ENCODE data around the gene RNF207.

The RNF207 gene

DNA sequence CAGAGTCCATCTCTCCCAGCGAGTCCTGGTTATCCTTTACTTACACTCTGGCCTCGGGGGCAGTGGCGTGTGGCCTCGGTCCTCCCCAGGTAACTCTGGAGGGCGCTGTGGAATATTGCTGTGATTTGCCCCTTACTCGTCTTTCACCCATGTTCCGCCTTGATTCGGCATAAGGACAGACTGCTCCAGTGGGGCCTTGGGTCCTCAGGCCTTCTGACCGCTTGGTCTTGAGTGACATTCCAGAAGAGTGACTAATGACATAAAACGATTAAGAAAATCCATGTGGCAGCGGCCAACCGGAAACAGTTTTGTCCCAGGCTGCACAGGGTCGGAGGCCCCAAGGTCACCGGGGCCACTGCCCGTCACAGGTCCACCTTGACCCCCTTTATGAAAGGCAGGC lies 18.8 kb downstream of the RNF207 start:
- in situ Hi-C loops (cut with MboI; ENCODE audit: low sequenced_read_pairs), result no loop called here

DNA sequence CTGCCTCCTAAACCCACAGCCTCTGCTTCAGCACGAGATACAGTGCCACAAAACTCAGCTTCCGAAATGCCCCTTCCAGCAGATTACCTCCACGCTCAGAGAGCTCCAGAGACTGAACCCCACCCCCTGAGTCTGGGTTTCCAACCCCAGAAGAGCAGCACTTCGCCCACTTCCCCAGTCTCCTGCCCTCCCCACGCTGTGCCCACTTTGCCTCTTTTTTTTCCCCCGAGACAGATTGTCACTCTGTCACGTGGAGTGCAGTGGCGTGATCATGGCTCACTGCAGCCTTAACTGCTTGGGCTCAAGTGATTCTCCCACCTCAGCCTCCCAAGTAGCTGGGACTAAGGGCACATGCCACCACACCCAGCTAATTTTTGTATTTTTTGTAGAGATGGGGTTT lies 19.7 kb downstream of the RNF207 start:
- in situ Hi-C loops (cut with MboI; ENCODE audit: low sequenced_read_pairs), result no loop called here

- in situ Hi-C loops (cut with MboI; ENCODE audit: low sequenced_read_pairs), result no loop called here
These were observed 27.5 kb downstream of the RNF207 start for GRCh38 chr1:6233376-6233775.

DNA sequence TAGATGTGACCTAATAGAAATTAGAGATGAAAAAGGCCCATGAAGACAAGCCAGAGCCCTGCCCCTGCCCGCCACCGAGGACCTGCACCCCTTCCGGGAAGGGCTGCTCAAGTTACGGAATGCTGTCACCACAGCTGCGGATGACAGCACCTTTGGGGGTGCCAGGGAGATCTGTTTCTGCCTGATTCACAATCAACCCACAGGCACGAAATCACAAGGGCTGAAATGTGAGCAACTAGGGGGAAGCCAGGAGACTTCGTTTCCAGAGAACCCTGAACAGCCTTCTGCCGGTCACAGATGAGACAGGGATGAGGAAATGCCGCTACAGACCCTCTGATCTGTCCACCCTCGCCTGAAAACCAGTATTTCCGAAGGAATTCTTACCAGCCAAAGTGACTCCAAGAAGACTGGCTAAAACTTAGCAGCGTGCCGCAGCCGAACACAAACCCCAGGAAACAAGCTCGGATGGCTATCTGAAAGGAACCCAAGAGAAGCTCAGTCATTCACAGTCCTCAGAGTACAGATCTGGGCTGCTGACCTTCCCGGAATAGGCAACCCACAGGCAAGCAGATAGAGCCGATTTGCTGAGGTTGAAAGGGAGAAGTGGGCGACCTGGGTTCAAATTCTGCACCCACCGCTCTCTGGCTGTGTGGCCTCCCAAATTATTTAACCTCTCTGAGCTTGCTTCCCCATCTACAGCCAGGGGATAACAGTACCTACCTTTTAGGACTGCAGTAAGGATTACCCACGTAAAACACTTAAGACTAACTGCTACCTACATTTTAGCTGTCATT lies 28.8 kb downstream of the RNF207 start:
- in situ Hi-C loops (cut with MboI; ENCODE audit: low sequenced_read_pairs), result no loop called here

DNA sequence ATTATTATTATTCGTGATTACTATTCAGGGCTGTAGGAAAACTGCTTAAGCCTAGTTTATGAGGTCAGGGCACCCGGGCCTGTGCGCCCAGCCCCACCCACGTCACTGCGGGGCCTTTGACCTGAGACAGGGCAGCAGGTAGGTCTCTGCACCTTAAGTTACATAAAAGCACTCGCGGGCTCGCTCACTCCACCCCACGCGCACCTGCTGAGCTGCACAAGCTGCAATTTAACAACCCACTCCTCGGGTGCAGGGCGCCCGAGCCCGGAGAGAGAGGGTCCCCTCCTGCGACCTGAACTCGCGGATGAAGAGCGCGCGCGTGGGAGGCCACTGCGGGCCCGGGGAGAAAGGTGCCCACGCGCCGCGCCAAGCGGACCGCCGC lies 29.4 kb downstream of the RNF207 start:
- in situ Hi-C loops (cut with MboI; ENCODE audit: low sequenced_read_pairs), result no loop called here

- in situ Hi-C loops (cut with MboI; ENCODE audit: low sequenced_read_pairs), result no loop called here
These were observed 31.2 kb downstream of the RNF207 start for GRCh38 chr1:6237093-6237492.

DNA sequence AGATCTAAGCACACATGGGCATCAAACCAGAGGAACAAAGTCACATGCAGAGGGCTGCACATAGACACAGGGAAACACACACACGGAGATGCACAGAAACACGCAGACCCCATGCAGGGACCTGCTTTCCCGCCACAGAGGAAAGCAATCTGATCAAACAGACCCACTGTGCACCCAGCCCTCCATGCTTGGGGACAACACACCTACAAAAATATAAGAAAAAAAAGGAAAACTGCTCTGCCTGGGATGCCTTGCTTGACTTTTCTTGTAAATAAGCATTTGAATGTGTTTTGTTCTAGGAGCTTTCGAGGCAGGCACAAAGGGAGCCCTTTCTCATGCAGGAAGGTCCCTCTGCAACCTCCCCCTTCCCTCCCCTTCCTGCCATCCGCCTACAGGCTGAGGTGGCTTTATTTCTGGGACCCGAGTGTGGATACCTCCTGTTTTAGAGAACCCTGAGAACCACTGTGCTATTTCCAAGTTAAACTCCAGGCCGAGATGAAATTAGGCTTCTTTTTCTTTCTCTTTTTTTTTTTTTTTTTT lies 33.4 kb downstream of the RNF207 start:
- in situ Hi-C loops (cut with MboI; ENCODE audit: low sequenced_read_pairs), result no loop called here

DNA sequence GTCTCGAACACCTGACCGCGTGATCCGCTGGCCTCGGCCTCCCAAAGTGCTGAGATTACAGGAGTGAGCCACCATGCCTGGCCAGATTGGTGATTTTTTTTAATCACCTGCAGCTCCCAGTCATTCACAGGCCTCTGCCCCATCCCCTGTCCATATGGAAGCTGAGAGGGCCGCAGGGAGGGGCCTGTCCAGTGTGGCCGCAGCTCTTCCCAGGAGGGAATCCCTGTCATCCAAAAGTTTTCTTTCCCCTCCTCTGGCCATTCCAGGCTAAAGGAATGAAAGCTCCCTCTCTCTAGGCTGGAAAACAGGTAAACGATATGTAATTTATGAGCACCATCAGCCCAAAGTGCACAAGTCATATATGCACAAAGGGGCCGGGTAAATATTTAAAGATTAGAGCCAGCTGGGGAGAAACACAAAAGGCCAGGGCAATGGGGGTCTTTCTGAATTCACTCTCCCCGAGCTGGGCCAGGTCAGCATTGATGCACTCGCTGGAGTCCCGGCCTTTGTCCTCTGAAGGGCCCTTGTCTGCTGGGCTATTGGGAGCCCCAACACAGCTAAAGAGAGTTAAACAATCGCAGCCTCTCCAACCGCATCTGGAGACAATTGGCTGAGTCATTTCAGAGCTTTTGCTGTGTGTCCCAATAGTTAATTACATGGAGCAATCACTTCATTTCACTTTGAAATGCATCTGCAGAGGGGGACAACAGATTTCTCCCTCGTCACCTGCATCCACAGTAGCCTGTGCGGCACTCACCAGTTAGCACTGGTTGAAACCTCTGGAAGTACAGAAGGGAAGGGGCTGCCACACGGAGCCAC lies 34.2 kb downstream of the RNF207 start:
- in situ Hi-C loops (cut with MboI; ENCODE audit: low sequenced_read_pairs), result loop anchor here (10.0 kb wide), 1 partner anchor 105 kb away; no protein-coding TSS in a partner anchor

GRCh38 chr1:6241107-6241886 lies 35.4 kb downstream of the RNF207 start:
- in situ Hi-C loops (cut with MboI; ENCODE audit: low sequenced_read_pairs), result loop anchor here (10.0 kb wide), 1 partner anchor 104 kb away; no protein-coding TSS in a partner anchor

GRCh38 chr1:6241887-6242740 lies 36.2 kb downstream of the RNF207 start:
- in situ Hi-C loops (cut with MboI; ENCODE audit: low sequenced_read_pairs), result loop anchor here (10.0 kb wide), 1 partner anchor 103 kb away; no protein-coding TSS in a partner anchor

GRCh38 chr1:6243053-6243834 lies 37.3 kb downstream of the RNF207 start:
- in situ Hi-C loops (cut with MboI; ENCODE audit: low sequenced_read_pairs), result loop anchor here (10.0 kb wide), 1 partner anchor 102 kb away; no protein-coding TSS in a partner anchor

GRCh38 chr1:6243993-6244392 lies 38.1 kb downstream of the RNF207 start, which contains the start of gene HES3:
HES3 (plus strand) TSS chr1:6244179; CDS start chr1:6244366, 187 bp downstream.
- in situ Hi-C loops (cut with MboI; ENCODE audit: low sequenced_read_pairs), result loop anchor here (10.0 kb wide), 1 partner anchor 101 kb away; no protein-coding TSS in a partner anchor

DNA sequence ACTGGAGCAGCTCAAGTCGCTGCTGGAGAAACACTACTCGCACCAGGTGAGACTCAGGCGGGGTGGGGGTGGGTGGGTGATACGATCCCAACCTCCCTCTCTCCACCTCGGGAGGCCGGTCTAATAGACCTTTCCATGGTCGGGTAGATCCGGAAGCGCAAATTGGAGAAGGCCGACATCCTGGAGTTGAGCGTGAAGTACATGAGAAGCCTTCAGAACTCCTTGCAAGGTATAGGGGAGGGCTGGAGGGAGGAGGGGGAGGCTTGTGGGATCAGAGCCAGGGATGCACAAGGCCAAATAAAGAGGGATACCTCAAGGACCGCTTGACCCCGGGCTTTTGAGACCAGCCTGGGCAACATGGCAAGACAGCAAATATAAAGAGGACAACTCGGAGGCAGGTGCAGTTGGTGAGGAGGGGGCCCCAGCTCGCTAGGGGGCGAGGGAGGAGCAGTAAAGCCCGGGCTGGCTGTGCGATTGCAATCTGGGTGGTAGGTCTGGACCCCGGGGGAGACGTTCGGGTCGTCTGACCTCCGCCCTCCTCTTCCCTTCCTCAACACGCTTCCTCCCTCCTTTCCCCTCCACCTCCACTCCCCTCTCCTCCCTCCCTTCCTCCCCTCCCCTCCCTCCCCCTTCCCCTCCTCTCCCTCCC lies 38.6 kb downstream of the RNF207 start:
- in situ Hi-C loops (cut with MboI; ENCODE audit: low sequenced_read_pairs), result loop anchor here (10.0 kb wide), 1 partner anchor 100 kb away; no protein-coding TSS in a partner anchor

DNA sequence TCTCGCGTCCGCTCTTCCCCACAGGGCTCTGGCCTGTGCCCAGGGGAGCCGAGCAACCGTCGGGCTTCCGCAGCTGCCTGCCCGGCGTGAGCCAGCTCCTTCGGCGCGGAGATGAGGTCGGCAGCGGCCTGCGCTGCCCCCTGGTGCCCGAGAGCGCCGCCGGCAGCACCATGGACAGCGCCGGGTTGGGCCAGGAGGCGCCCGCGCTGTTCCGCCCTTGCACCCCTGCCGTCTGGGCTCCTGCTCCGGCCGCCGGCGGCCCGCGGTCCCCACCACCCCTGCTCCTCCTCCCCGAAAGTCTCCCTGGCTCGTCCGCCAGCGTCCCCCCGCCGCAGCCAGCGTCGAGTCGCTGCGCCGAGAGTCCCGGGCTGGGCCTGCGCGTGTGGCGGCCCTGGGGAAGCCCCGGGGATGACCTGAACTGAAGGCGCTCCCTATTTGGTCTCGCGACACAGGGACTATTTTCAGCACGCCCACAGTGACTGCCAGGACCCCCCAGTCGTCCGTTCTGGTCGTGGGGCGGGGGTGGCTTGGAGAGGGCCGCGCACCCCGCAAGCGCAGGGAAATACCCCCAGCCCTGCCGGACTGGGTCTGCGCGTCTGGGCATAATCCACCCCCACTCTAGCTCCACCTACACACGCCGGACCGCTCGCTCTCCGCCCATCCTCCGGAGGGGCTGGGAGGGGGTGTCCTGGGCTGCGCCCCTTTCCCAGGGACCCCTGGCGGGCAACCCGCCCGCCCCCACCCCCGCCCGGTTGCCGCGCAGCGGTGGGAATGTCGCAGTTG lies 39.4 kb downstream of the RNF207 start:
- in situ Hi-C loops (cut with MboI; ENCODE audit: low sequenced_read_pairs), result loop anchor here (10.0 kb wide), 1 partner anchor 100 kb away; no protein-coding TSS in a partner anchor

- in situ Hi-C loops (cut with MboI; ENCODE audit: low sequenced_read_pairs), result loop anchor here (10.0 kb wide), 1 partner anchor 99 kb away; no protein-coding TSS in a partner anchor
These were observed 40.1 kb downstream of the RNF207 start for GRCh38 chr1:6245869-6246496.

- in situ Hi-C loops (cut with MboI; ENCODE audit: low sequenced_read_pairs), result loop anchor here (10.0 kb wide), 1 partner anchor 98 kb away; no protein-coding TSS in a partner anchor
These were observed 40.9 kb downstream of the RNF207 start for GRCh38 chr1:6246497-6247467.
